ENCODE measurements around the gene TBC1D19.
"Not testable (repeated sequence)": the region's sequence is repeated elsewhere in the genome, so short reads cannot be mapped to it uniquely, and the experiment has no call there.

Gene TBC1D19, protein sequence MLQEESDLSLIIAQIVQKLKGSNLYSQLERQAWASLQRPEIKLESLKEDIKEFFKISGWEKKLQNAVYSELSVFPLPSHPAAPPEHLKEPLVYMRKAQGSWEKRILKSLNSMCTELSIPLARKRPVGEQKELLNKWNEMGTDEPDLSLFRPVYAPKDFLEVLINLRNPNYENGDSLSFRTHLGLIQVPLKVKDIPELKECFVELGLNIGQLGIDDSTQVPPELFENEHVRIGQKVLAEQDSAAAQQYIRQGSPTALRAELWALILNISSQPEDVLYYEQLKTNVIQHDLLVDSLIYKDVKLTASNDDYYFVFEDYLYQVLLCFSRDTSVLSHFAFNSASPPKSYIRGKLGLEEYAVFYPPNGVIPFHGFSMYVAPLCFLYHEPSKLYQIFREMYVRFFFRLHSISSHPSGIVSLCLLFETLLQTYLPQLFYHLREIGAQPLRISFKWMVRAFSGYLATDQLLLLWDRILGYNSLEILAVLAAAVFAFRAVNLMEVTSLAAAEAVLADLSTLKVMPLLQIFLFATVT

DNA sequence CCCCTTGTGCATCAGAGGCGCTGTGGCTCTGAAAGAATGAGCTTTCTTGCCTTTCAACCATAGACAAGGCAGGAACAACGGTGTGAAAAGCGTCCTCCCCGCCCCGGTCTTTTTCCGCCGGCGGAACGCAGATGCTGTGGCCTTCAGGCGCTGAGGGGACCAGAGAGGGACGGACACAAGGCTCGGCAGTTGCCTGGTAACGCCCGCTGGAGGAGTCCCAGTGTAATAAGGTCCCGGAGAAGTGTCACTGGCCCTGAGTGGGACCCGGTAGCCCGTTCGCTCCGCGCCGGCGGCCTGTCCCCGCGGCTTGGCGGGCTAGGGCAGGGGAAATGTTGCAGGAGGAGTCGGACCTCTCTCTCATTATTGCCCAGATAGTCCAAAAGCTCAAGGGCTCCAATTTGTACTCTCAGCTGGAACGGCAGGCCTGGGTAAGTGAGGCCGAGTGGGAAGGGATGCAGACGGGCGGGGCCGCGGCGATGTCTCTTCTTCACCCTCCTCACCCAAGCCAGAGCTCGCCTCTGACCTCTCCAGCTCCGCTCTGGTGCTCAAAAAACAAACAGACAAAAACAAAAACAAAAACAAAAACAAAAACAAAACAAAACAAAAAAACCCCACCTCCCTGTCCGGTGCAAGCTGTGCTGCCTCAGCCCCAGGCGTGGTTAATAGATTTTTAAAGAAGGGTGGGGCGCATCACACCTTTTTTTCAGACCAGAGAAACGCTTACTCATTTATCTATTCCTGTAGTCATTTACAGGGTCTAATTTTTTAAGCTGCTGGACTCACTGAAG is at the start of gene TBC1D19:
Gene TBC1D19 (plus strand): TSS at position 220 of the 788 bp plus-strand sequence. CDS start 110 bp downstream, at position 330.
- in situ Hi-C loops (cut with MboI; ENCODE audit: low sequenced_read_pairs): no loop called here

GRCh38 chr4:26542991-26543390 is 40.9 kb upstream of the TBC1D19 start:
- in situ Hi-C loops (cut with MboI; ENCODE audit: low sequenced_read_pairs): no loop called here

DNA sequence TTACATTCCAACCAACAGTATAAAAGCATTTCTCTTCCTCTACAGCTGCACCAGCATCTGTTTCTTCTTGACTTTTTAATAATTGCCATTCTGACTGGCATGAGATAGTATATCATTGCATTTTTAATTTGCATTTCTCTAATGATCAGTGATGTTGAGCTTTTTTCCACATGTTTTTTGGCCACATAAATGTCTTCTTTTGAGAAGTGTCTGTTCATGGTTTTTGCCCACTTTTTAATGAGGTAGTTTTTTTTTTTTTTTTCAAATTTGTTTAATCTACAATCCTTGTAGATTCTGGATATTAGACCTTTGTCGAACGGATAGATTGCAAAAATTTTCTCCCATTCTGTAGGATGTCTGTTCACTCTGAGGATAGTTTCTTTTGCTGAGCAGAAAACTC is 39.5 kb upstream of the TBC1D19 start:
- in situ Hi-C loops (cut with MboI; ENCODE audit: low sequenced_read_pairs): no loop called here

DNA sequence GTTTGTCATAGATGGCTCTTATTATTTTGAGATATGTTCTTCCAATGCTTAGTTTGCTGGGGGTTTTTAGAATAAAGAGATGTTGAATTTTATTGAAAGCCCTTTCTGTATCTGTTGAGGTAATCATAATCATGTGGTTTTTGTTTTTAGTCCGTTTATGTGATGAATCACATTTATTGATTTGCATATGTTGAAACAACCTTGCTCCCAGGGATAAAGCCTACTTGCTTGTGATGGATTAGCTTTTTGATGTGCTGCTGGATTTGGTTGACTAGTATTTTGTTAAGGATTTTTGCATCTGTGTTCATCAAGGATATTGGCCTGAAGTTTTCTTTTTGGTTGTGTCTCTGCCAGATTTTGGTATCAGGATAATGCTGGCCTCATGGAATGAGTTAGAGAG is 35.5 kb upstream of the TBC1D19 start:
- in situ Hi-C loops (cut with MboI; ENCODE audit: low sequenced_read_pairs): not testable (repeated sequence)

- in situ Hi-C loops (cut with MboI; ENCODE audit: low sequenced_read_pairs): no loop called here
These were observed 26.7 kb upstream of the TBC1D19 start for GRCh38 chr4:26557164-26557563.

DNA sequence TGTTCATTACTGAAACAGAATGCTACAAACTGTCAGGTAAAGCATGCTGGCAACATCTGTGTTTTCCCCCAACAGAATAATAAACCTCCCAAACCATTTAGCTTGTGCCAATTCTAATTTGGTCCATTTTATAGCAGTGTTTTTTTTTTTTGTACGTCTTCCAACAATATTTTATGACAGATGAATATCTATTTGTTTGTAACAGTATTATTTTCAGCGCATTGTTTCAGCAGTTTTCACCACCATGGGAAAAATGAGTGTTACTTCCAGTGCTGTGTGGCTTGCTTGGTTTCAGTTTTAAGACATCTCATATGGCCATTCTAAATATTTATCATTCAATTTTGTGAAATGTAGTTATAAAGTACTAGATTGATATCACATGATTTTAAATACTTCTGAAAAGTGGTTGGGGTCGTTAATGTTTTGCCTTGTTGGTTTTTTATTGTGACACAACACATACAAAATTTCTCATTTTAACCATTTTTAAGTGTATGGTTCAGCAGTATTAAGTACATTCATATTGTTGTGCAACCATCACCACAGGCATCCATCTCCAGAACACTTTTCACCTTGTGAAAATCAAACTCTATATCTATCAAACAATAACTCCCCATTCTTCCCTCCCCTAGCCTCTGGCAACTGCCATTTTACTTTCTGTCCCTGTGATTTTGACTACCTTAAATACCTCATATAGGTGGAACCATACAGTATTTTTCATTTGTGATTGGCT is 25.6 kb upstream of the TBC1D19 start:
- in situ Hi-C loops (cut with MboI; ENCODE audit: low sequenced_read_pairs): no loop called here

DNA sequence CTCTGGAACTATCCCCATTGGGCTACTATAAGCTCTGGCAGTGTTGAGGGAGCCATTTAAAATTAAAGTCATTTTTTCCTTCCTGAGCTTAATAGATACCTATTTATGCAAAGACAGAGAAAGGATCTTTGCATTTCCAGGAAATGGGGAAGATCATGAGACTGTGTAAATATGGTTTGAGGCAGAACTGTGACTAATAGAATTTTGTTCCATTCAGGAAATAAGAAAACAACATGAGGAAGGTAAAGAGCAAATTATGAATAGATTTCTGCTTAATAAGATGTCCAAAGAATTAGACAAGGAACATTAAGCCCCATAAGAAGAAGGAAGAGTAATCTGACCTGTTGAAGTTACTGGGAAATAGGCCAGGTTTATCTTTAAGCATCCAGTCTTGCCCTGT is 17.8 kb upstream of the TBC1D19 start:
- in situ Hi-C loops (cut with MboI; ENCODE audit: low sequenced_read_pairs): no loop called here

GRCh38 chr4:26568446-26568994 is 15.4 kb upstream of the TBC1D19 start:
- in situ Hi-C loops (cut with MboI; ENCODE audit: low sequenced_read_pairs): no loop called here

DNA sequence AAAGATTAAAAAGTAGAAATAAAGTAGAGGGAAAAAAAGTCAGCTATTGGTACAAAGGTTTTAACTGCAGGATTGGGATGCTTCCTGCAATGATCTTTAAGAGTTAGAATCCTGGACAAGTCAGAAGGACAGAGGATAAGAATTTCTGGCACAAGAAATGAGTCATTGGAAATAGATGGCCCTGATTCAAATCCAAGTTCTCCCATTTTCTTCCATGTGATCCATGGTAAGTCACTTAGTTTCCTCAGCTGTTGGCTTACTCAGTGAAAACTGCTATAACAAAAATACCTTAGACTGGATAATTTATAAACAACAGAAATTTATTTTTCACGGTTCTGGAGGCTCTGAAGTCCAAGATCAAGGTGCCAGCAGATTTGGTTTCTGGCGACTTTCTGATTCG is 13.3 kb upstream of the TBC1D19 start:
- in situ Hi-C loops (cut with MboI; ENCODE audit: low sequenced_read_pairs): no loop called here

GRCh38 chr4:26573389-26573794 is 10.5 kb upstream of the TBC1D19 start:
- in situ Hi-C loops (cut with MboI; ENCODE audit: low sequenced_read_pairs): no loop called here

- in situ Hi-C loops (cut with MboI; ENCODE audit: low sequenced_read_pairs): no loop called here
These were observed 9.3 kb upstream of the TBC1D19 start for GRCh38 chr4:26574563-26574962.

DNA sequence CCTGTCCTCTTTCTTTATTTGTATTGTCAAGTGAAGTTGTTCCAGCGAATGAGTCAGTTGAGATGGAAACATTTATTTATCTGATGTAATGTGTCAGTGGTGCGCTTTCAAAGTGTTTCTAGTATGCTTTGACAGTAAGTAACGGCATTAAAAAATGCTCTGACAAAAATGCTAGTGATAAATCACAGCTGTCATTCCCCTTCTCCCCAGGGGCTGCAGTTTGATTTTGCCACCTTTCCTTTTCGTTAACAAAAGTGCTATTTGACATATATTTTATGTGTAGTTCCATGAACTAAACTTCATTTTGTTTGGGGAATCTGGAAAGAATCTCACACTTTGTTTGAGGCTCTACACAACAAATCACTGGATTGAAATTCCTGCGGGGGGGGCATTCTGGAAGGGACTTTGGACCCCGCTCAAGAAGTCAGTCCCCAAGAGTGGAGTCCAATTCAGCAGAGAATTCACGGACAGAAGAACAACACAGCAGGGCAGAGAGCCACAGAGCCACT is 7.6 kb upstream of the TBC1D19 start:
- in situ Hi-C loops (cut with MboI; ENCODE audit: low sequenced_read_pairs): no loop called here

GRCh38 chr4:26577066-26577465 is 6.8 kb upstream of the TBC1D19 start:
- in situ Hi-C loops (cut with MboI; ENCODE audit: low sequenced_read_pairs): no loop called here

- in situ Hi-C loops (cut with MboI; ENCODE audit: low sequenced_read_pairs): no loop called here
These were observed 4.7 kb upstream of the TBC1D19 start for GRCh38 chr4:26579169-26579568.

- in situ Hi-C loops (cut with MboI; ENCODE audit: low sequenced_read_pairs): not testable (repeated sequence)
These were observed 2.5 kb upstream of the TBC1D19 start for GRCh38 chr4:26581341-26581740.

GRCh38 chr4:26583538-26583864 is 383 bp upstream of the TBC1D19 start:
- in situ Hi-C loops (cut with MboI; ENCODE audit: low sequenced_read_pairs): no loop called here

- in situ Hi-C loops (cut with MboI; ENCODE audit: low sequenced_read_pairs): no loop called here
These were observed 841 bp downstream of the TBC1D19 start for GRCh38 chr4:26584725-26585124.

DNA sequence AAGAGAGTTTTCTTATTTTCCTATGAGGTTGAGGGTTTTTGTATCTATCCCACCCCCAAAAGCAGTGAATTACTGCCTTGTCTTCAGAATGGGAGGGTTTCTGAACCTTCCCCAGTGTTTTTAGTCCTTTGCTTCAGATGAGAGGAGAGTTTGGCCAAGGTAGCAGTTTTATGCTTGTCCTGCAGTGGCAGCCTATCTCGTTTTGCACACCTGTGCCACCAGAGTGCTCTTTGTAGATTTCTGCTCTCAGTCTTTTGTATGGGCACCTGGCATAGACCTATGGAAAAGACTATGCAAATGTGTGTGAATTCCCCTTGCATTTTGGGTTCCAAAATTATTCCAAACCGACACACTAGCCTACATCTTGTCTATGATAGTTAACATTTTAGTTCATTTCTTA is 5.8 kb downstream of the TBC1D19 start:
- in situ Hi-C loops (cut with MboI; ENCODE audit: low sequenced_read_pairs): no loop called here

GRCh38 chr4:26590639-26591038 is 6.8 kb downstream of the TBC1D19 start:
- in situ Hi-C loops (cut with MboI; ENCODE audit: low sequenced_read_pairs): no loop called here

DNA sequence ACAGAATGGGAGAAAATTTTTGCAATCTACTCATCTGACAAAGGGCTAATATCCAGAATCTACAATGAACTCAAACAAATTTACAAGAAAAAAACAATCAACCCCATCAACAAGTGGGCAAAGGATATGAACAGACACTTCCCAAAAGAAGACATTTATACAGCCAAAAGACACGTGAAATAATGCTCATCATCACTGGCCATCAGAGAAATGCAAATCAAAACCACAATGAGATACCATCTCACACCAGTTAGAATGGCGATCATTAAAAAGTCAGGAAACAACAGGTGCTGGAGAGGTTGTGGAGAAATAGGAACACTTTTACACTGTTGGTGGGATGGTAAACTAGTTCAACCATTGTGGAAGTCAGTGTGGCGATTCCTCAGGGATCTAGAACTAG is 9.7 kb downstream of the TBC1D19 start:
- in situ Hi-C loops (cut with MboI; ENCODE audit: low sequenced_read_pairs): not testable (repeated sequence)

GRCh38 chr4:26594371-26594770 is 10.5 kb downstream of the TBC1D19 start:
- in situ Hi-C loops (cut with MboI; ENCODE audit: low sequenced_read_pairs): no loop called here

Data from HL-60/S4 treated with phorbol 12-myristate 13-acetate at 8.2 ng/mL for 4 days and 3 days (cell line).